DND-41 (cell line): ENCODE results near the gene RNASE13.

ENCODE experiments used
- CTCF ChIP-seq: IDR thresholded peaks from 2 replicates; pipeline ENCODE4 v1.5.1; 2012; ENCODE audit warnings: borderline replicate concordance, low read length, moderate library complexity, mild to moderate bottlenecking; ENCODE audit not compliant: poor library complexity, severe bottlenecking; ENCODE audit errors: extremely low read depth
- EZH2 ChIP-seq: IDR thresholded peaks from 3 replicates; pipeline ENCODE4 v1.6.1; 2012; ENCODE audit warnings: borderline replicate concordance, low read depth, mild to moderate bottlenecking, moderate library complexity, low read length, inconsistent platforms; ENCODE audit not compliant: severe bottlenecking

- no peak for TF ChIP-seq CTCF
- TF ChIP-seq EZH2: no peak
Measured at GRCh38 chr14:20997564-20997963, 37.0 kb downstream of the RNASE13 start.
